ENCODE measurements around the gene FAM221A.

DNA sequence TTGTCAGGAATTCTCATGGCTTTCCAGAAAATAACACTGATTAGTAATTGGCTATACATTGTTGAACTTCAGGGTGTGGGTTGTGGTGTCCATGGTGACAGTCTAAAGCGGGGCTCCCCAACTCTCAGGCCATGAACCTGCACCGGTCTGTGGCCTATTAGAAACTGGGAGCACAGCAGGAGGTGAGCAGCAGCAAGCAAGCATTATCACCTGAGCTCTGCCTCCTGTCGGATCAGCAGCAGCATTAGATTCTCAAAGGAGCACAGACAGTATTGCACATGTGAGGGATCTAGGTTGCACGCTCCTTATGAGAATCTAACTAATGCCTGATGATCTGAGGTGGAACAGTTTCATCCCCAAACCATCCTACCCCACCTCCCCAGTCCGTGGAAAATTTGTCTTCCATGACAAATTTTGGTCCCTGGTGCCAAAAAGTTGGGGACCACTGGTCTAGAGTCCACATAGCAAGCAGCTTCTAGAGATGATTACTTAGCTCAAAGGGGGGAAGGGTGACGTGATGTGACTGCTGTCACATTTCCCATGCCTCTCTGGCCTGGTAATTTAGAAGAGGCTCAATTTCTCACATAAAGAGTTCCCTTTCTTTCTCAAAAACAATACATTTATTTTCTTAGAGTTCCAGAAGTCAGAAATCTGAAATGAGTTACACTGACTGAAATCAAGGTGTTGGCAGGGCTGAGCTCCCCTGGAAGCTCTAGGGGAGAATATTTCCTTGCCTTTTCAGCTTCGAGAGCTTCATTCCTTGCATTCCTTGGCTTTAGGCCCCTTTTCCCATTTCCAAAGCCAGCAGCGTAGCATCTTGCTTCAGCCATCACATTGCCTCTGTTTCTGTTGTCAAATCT lies 17.6 kb upstream of the FAM221A start:
- TF ChIP-seq, protein P1, sequence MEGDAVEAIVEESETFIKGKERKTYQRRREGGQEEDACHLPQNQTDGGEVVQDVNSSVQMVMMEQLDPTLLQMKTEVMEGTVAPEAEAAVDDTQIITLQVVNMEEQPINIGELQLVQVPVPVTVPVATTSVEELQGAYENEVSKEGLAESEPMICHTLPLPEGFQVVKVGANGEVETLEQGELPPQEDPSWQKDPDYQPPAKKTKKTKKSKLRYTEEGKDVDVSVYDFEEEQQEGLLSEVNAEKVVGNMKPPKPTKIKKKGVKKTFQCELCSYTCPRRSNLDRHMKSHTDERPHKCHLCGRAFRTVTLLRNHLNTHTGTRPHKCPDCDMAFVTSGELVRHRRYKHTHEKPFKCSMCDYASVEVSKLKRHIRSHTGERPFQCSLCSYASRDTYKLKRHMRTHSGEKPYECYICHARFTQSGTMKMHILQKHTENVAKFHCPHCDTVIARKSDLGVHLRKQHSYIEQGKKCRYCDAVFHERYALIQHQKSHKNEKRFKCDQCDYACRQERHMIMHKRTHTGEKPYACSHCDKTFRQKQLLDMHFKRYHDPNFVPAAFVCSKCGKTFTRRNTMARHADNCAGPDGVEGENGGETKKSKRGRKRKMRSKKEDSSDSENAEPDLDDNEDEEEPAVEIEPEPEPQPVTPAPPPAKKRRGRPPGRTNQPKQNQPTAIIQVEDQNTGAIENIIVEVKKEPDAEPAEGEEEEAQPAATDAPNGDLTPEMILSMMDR (IDR thresholded peaks at IDR 0.05) = no peak
- TF ChIP-seq POLR2A (IDR thresholded peaks at IDR 0.05) = no peak
